SU-DHL-6 (cell line): ENCODE results near the gene ASAP2.

Source experiments
- EZH2phosphoT487 ChIP-seq: fragments of 200-600 bp; sonication (generic), shearing (Covaris generic); conservative IDR thresholded peaks from 2 replicates; pipeline ENCODE4 v1.6.1; 2018; ENCODE audit warnings: mild to moderate bottlenecking, antibody characterized with exemption, low read length, moderate library complexity, mixed read lengths
- TF ChIP-seq, protein P1 (sequence below): fragments of 200-600 bp; sonication (generic); IDR thresholded peaks from one replicate; pipeline ENCODE4 v1.5.1; 2017; ENCODE audit warnings: antibody characterized with exemption, mild to moderate bottlenecking, low read length, moderate library complexity; ENCODE audit not compliant: insufficient read depth, poor library complexity, severe bottlenecking

DNA sequence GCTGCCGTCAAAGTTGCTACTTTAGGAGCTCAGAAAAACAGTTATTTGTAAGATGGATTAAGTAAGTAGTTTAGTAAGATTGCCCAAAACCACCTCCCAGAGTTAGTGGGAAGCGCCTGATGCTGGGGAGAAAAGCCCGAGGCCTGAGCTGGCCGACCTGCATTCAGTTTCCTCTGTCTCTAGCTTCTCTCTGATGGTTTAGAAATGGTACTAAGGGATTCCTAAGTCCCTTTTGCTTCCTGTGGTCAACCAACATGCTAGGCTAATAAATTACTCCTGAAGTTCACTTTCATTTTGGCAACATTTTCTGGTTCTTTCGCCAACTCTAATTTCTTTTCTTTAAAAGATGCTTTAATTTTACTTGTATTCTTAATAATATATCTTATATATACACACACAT is 60.1 kb downstream of the ASAP2 start:
- TF ChIP-seq, protein P1, sequence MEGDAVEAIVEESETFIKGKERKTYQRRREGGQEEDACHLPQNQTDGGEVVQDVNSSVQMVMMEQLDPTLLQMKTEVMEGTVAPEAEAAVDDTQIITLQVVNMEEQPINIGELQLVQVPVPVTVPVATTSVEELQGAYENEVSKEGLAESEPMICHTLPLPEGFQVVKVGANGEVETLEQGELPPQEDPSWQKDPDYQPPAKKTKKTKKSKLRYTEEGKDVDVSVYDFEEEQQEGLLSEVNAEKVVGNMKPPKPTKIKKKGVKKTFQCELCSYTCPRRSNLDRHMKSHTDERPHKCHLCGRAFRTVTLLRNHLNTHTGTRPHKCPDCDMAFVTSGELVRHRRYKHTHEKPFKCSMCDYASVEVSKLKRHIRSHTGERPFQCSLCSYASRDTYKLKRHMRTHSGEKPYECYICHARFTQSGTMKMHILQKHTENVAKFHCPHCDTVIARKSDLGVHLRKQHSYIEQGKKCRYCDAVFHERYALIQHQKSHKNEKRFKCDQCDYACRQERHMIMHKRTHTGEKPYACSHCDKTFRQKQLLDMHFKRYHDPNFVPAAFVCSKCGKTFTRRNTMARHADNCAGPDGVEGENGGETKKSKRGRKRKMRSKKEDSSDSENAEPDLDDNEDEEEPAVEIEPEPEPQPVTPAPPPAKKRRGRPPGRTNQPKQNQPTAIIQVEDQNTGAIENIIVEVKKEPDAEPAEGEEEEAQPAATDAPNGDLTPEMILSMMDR: no peak
- no peak for TF ChIP-seq EZH2phosphoT487
